Endothelial cell of umbilical vein (primary cell): ENCODE data around the gene ZHX3. TPM values are rescaled to one million over a fixed set of nuclear protein-coding genes. Genes with fewer than 3 reads are reported as not detected.

Experiments
- BruUV-seq: library from RNA; stranded (reverse); fragments of 400-500 nt; replicated peaks from 2 replicates; lab custom pipeline; 2021; lab: Mats Ljungman, UMichigan
- CTCF ChIA-PET: fragments of 300-600, 350-600 bp; sonication (Branson Sonifier 250); formaldehyde crosslinking; loops from one replicate; lab custom pipeline; 2021; ENCODE audit warnings: antibody characterized with exemption, inconsistent platforms; lab: Charles Lee
- POLR2A ChIA-PET: fragments of 300-600, 350-600 bp; sonication (Branson Sonifier 250); formaldehyde crosslinking; loops from one replicate; lab custom pipeline; 2021; ENCODE audit warnings: antibody characterized with exemption, inconsistent platforms; lab: Charles Lee
- DNase-seq: peaks from one replicate; pipeline ENCODE4 v3.0.0-alpha.2; 2011; ENCODE audit warnings: low read depth, low spot score
- FAIRE-seq: peaks from 2 replicates; lab custom pipeline; 2011; peaks lifted over from hg19 to GRCh38; lab: Jason Lieb, UNC
- H2AFZ ChIP-seq: 2 replicates; pipeline ENCODE4 v1.6.0; 2012; ENCODE audit warnings: low read depth, low read length, control low read depth, inconsistent platforms
- H3K27ac ChIP-seq: 2 replicates; pipeline ENCODE4 v1.5.1; 2011; ENCODE audit warnings: low read depth, mild to moderate bottlenecking, control low read depth, low read length, moderate library complexity; ENCODE audit not compliant: insufficient read depth
- H3K27me3 ChIP-seq, 2 experiments: 2 replicates each; pipeline versions ENCODE4 v1.6.0 to v1.6.1; 2011; ENCODE audit warnings: low read length in 2 of 2, mixed read lengths in 1 of 2; ENCODE audit not compliant: control insufficient read depth in 2 of 2, insufficient read depth in 2 of 2
- H3K36me3 ChIP-seq, 2 experiments: 2 replicates in 1 of 2; 3 replicates in 1 of 2; pipeline ENCODE4 v1.5.1; 2011; ENCODE audit warnings: low read length in 2 of 2, mild to moderate bottlenecking in 1 of 2, moderate library complexity in 1 of 2; ENCODE audit not compliant: control insufficient read depth in 2 of 2, insufficient read depth in 2 of 2; ENCODE audit errors: extremely low read depth in 1 of 2
- H3K4me1 ChIP-seq: 3 replicates; pipeline ENCODE4 v1.5.1; 2011; ENCODE audit warnings: mild to moderate bottlenecking, low read length; ENCODE audit not compliant: control insufficient read depth, insufficient read depth; ENCODE audit errors: extremely low read depth
- H3K4me2 ChIP-seq: 2 replicates; pipeline ENCODE4 v1.6.1; 2011; ENCODE audit warnings: low read length, control low read depth, mixed read lengths; ENCODE audit not compliant: insufficient read depth
- H3K4me3 ChIP-seq, 3 experiments: fragments of 200-600 bp in 1 of 3; sonication (generic), shearing (Covaris generic) in 1 of 3; replicated peaks in 1 of 3; 2 replicates each; pipeline ENCODE4 v1.5.1; 2011 to 2016; ENCODE audit warnings: control low read depth in 3 of 3, low read length in 3 of 3, mild to moderate bottlenecking in 2 of 3, inconsistent platforms in 1 of 3, low read depth in 1 of 3, moderate library complexity in 1 of 3; ENCODE audit not compliant: insufficient read depth in 1 of 3
- H3K79me2 ChIP-seq: 2 replicates; pipeline ENCODE4 v1.6.0; 2012; ENCODE audit warnings: low read length, inconsistent platforms; ENCODE audit not compliant: control insufficient read depth, insufficient read depth
- H3K9ac ChIP-seq: replicated peaks from 2 replicates; pipeline ENCODE3; 2011; ENCODE audit warnings: low read length, control low read depth; ENCODE audit not compliant: insufficient read depth; ENCODE audit errors: extremely low read depth
- H3K9me1 ChIP-seq: replicated peaks from 3 replicates; pipeline ENCODE4 v1.6.0; 2011; ENCODE audit warnings: mild to moderate bottlenecking, low read length; ENCODE audit not compliant: control insufficient read depth, insufficient read depth; ENCODE audit errors: extremely low read depth
- H3K9me3 ChIP-seq: replicated peaks from 2 replicates; pipeline ENCODE4 v1.5.1; 2012; ENCODE audit warnings: low read length, inconsistent platforms; ENCODE audit not compliant: control insufficient read depth, insufficient read depth
- H4K20me1 ChIP-seq: replicated peaks from 2 replicates; pipeline ENCODE3; 2011; ENCODE audit warnings: mild to moderate bottlenecking, low read length; ENCODE audit not compliant: control insufficient read depth, insufficient read depth; ENCODE audit errors: extremely low read depth
- EZH2 ChIP-seq: IDR thresholded peaks from 2 replicates; pipeline ENCODE4 v1.6.1; 2012; ENCODE audit warnings: borderline replicate concordance, low read depth, mild to moderate bottlenecking, moderate library complexity, low read length, inconsistent platforms; ENCODE audit not compliant: severe bottlenecking
- FOS ChIP-seq: IDR thresholded peaks from 2 replicates; pipeline ENCODE4 v1.6.1; 2011; ENCODE audit warnings: mild to moderate bottlenecking, low read length, moderate library complexity, borderline replicate concordance; ENCODE audit not compliant: insufficient read depth
- GATA2 ChIP-seq: IDR thresholded peaks from 2 replicates; pipeline ENCODE4 v1.7.0; 2011; ENCODE audit warnings: low read depth, mild to moderate bottlenecking, moderate library complexity, mixed read lengths, low read length; ENCODE audit not compliant: insufficient read length, insufficient read depth
- JUN ChIP-seq: IDR thresholded peaks from 2 replicates; pipeline ENCODE4 v1.6.1; 2011; ENCODE audit warnings: borderline replicate concordance, low read depth; ENCODE audit not compliant: insufficient read length, insufficient read depth
- MYC ChIP-seq: IDR thresholded peaks from one replicate; pipeline ENCODE4 v1.6.1; 2011; ENCODE audit warnings: mild to moderate bottlenecking, low read depth, low read length
- POLR2A ChIP-seq: IDR thresholded peaks from 2 replicates; pipeline ENCODE4 v1.6.1; 2012; ENCODE audit warnings: low read depth, mild to moderate bottlenecking, control low read depth, low read length
- POLR2AphosphoS5 ChIP-seq: IDR thresholded peaks from 2 replicates; pipeline ENCODE4 v1.6.1; 2012; ENCODE audit warnings: low read depth, mild to moderate bottlenecking, control low read depth, low read length, moderate library complexity; ENCODE audit not compliant: insufficient read depth
- dilution Hi-C: fragments of 300-500 bp; cut with MboI; formaldehyde crosslinking; loops from one replicate; pipeline ENCODE4 v1.15.0; 2019; ENCODE audit warnings: low sequenced_read_pairs; ENCODE audit not compliant: extremely low pct_ligation_motif_present
- intact Hi-C: fragments of 100-400 bp; cut with micrococcal nuclease; formaldehyde crosslinking; loops from one replicate; pipeline ENCODE4 v1.10.0; 2022
- polyA plus RNA-seq, 4 experiments: library from polyadenylated mRNA; depleted of rRNA in 3 of 4; stranded (reverse) in 3 of 4; unstranded in 1 of 4; fragments of >200 nt; gene quantifications; 2 replicates each; pipeline versions ENCODE4 v1.2.1 to v1.2.3, GENCODE V29; 2011 to 2012; ENCODE audit warnings: missing spikeins in 1 of 4
- total RNA-seq: library from RNA; stranded (reverse); gene quantifications from 2 replicates; pipeline ENCODE4 v1.2.3, GENCODE V29; 2021
- TF ChIP-seq, protein P1 (sequence below): IDR thresholded peaks from 2 replicates; pipeline ENCODE4 v1.6.1; 2011; ENCODE audit not compliant: insufficient read depth, insufficient read length
- TF ChIP-seq, protein P2 (sequence below), 2 donors: IDR thresholded peaks; 1 replicate in 1 of 2; 2 replicates in 1 of 2; pipeline ENCODE4 v1.5.1; 2011; ENCODE audit warnings: low read length in 2 of 2, mild to moderate bottlenecking in 2 of 2, moderate library complexity in 2 of 2, control low read depth in 1 of 2, inconsistent platforms in 1 of 2, low read depth in 1 of 2; ENCODE audit not compliant: insufficient read depth in 1 of 2; ENCODE audit errors: extremely low read depth in 1 of 2

Gene ZHX3
- total and polyA plus RNA-seq, 2 donors (not counting 3 experiments of a cell fraction or from before 2014, with no cell fraction given), result 7.4 to 17.8 TPM

DNA sequence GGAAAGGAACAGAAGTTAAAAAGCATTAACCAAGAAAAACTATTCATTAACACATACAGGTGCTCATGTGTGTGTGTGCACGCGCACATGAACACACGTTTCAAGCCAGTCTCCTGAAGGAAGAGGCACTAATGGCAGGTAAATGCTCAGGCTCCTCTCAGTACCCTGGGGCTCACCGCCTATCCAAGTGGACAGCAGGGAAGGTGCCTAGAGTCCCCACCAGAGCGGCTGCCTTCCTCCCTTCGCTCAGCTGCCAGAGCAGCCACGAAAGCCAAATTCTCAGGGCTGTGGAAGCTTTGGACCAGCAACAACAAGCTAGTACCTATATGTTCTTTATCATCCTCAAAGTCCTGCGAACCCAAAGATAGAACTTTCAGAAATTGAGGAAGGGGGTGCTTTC is 137.6 kb downstream of the ZHX3 start:
- H3K27ac ChIP-seq, result no peak overlapping the region
- TF ChIP-seq, protein P1, sequence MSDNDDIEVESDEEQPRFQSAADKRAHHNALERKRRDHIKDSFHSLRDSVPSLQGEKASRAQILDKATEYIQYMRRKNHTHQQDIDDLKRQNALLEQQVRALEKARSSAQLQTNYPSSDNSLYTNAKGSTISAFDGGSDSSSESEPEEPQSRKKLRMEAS, result no peak
- TF ChIP-seq GATA2 (no peak), JUN (no peak), EZH2 (no peak), FOS (no peak), POLR2AphosphoS5 (no peak), POLR2A (no peak), MYC (no peak)
- TF ChIP-seq, protein P2, sequence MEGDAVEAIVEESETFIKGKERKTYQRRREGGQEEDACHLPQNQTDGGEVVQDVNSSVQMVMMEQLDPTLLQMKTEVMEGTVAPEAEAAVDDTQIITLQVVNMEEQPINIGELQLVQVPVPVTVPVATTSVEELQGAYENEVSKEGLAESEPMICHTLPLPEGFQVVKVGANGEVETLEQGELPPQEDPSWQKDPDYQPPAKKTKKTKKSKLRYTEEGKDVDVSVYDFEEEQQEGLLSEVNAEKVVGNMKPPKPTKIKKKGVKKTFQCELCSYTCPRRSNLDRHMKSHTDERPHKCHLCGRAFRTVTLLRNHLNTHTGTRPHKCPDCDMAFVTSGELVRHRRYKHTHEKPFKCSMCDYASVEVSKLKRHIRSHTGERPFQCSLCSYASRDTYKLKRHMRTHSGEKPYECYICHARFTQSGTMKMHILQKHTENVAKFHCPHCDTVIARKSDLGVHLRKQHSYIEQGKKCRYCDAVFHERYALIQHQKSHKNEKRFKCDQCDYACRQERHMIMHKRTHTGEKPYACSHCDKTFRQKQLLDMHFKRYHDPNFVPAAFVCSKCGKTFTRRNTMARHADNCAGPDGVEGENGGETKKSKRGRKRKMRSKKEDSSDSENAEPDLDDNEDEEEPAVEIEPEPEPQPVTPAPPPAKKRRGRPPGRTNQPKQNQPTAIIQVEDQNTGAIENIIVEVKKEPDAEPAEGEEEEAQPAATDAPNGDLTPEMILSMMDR (IDR thresholded peaks at IDR 0.05; ENCODE audit: extremely low read depth in 1 of 2, insufficient read depth in 1 of 2, low read depth in 1 of 2, low read length in 2 of 2), result no peak
- CTCF ChIA-PET, result interaction anchor here (0.9 to 1.7 kb wide), 4 partner anchors 52 to 161 kb away, joined by 3 to 8 read pairs (median 5); partner anchors contain the start of gene LPIN3
- no peaks in the 10 kb centered on the region for H3K79me2 ChIP-seq
- H3K27me3 ChIP-seq, result no peaks in the 10 kb centered on the region
- H3K4me1 ChIP-seq, result peaks cover 4% of the 10 kb centered on the region
- peaks cover 0 to 18% of the 10 kb centered on the region in 2 experiments for H3K36me3 ChIP-seq
- BruUV-seq, result no TSS peak
- H2AFZ ChIP-seq, result no peak overlapping the region
- no peak for FAIRE-seq
- H3K9ac ChIP-seq, result no peak overlapping the region
- dilution Hi-C loops (no loop called here), intact Hi-C loops (no loop called here)
- H3K4me2 ChIP-seq, result no peak overlapping the region
- POLR2A ChIA-PET, result no interaction called here
- H3K9me1 ChIP-seq, result no peaks in the 10 kb centered on the region
- no peak for DNase-seq
- no peak overlapping the region for H3K4me3 ChIP-seq
- no peaks in the 10 kb centered on the region for H4K20me1 ChIP-seq
- no peaks in the 10 kb centered on the region for H3K9me3 ChIP-seq
